Cerebellar cortex (tissue), 1 donor: Measurements from ENCODE around the gene ACTR3C.
"Not testable (repeated sequence)": the region's sequence is repeated elsewhere in the genome, so short reads cannot be mapped to it uniquely, and the experiment has no call there.

ENCODE experiments used
- DNase-seq: peaks from one replicate; pipeline ENCODE4 v3.0.0-alpha.2; 2015; ENCODE audit warnings: low spot score

The ACTR3C gene

DNA sequence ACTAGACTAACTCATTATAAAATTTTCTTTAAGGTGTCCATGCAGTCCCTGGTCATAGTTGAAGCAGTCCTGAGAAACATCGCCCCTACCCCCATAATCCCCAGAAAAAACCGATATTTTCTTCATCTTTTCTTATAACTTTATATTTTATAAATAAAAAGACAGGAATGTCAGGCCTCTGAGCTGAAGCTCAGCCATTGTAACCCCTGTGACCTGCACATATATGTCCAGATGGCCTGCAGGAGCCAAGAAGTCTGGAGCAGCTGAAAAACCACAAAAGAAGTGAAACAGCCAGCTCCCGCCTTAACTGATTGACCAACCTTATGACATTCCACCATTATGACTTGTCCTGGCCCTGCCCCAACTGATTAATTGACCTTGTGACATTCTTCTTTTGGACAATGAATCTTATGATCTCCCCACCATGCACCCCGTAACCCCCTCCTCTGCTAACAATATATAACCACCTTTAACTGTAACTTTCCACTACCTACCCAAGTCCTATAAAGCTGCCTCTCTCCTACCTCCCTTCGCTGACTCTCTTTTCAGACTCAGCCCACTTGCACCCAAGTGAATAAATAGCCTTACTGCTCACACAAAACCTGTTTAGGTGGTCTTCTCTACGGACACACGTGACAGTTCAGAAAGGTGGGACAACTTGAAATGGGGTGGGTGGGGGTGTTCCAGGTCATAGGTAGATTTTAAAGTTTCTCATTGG lies 10.5 kb downstream of the ACTR3C start:
- peak; percentile 65 for DNase-seq

- no peak for DNase-seq
Measured at GRCh38 chr7:150311711-150312110, 11.6 kb downstream of the ACTR3C start.

GRCh38 chr7:150311146-150311545 lies 12.2 kb downstream of the ACTR3C start:
- DNase-seq: no peak

- DNase-seq: no peak
Measured at GRCh38 chr7:150308575-150308974, 14.8 kb downstream of the ACTR3C start.

- DNase-seq: no peak
Measured at GRCh38 chr7:150307904-150308303, 15.4 kb downstream of the ACTR3C start.

DNA sequence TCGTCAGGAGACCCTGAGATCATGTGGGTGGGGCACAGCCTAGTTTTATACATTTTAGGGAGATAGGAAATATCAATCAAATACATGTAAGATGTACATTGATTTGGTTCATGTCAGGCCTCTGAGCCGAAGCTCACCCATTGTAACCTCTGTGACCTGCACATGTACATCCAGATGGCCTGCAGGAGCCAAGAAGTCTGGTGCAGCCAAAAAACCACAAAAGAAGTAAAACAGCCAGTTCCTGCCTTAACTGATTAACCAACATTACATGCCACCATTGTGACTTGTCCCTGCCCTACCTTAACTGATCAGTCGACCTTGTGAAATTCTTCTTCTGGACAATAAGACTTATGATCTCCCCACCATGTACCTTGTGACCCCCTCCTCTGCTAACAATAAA lies 16.2 kb downstream of the ACTR3C start:
- DNase-seq: no peak

DNA sequence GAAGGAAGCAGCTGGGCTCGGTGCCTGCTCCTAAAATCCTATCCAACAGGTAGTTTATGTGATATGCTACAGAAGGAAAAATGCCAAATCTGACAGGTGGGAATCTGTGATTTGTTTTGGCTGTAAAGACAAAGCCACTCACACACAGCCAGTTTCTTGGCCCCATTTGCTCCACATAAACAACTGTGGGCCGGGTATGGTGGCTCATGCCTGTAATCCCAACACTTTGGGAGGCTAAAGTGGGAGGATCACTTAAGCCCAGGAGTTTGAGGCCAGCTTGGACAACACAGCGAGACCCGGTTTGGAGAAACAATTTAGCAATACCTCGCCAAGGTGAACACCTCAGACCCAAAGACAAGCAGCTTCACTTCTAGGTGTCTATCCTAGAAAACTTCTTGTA lies 17.0 kb downstream of the ACTR3C start:
- peak; percentile 61 for DNase-seq

DNA sequence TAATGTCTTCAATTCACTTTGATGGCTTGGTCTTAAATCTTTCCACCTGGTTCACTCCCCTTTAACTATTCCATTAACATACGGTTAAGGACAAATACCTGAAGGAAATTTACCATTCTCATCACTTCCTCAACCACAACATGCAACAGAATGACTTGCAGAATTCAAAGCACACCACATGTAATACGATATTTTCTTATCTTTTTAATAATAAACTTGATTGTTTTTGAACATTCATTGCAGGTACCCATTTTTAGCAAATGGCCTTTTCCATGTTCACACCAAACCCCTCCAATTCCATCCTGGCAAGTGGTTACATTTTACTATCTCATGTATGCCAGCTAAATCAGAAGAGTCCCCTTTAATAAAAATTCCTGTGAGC lies 17.5 kb downstream of the ACTR3C start:
- DNase-seq: not testable (repeated sequence)

DNA sequence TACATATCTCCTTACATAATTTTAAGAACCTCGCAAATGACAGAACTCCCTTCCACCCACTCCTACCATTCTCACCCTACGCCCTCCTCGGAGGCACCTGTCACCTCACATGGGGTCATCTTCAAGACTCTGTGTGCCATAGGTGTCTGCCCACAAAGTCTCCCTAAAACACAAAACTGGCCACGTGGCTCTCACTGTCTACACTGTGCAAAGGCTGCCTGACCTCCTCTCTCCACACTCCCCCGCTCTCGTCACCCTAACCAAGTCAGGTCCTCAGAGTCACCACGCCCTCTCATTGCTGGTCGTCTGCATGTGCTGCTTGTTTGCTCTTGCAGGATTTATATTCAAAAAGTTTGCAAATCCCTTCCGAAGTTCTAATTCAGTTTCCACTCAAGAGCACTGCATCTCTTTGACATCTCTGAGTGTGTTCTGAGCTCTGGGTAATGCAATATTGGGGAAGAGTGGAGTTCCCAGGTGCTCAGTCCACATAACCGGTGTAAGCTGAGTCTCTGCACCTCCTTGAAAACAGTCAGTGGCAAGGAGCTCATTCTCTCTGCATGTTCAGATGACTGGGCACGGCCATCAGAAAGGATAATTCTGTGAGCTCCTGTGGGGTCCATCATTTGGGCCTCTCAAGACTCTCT lies 18.0 kb downstream of the ACTR3C start:
- DNase-seq: not testable (repeated sequence)

DNA sequence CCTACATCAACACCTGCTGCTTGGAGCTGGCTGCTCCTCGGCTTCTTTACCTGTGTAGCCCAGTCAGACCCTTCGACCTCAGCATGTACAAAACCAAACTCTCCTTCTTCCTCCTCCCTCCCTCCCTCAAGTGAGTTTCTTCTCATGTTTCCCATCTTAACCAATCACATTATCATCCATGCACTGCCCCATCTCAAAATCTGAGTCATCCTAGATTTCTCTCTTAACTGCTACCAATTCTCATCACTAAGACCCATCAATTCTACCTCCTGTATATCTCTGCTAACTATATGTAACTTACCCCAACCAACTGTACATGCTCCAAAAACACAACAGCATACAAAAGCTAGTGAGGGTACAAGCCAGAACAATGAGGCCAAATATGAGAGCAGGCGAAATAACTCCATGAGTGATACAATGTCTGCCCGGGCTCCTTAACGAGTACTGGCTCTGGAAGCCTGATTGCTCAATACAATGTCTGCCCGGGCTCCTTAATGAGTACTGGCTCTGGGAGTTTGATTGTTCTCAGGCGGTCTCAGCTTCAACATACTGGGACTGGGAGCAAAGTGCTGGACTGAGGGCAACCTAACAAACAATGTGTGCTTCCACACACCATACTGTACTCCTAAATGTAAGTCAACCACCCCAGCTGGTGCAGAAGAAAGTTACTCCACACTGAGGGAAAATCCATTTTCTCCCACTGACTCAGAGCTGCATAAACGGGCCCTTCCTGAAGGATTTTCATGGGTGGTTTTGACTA lies 18.7 kb downstream of the ACTR3C start:
- not testable (repeated sequence) for DNase-seq

- not testable (repeated sequence) for DNase-seq
Measured at GRCh38 chr7:150302908-150303310, 20.4 kb downstream of the ACTR3C start.

- not testable (repeated sequence) for DNase-seq
Measured at GRCh38 chr7:150297978-150298377, 25.4 kb downstream of the ACTR3C start.

GRCh38 chr7:150296802-150297201 lies 26.5 kb downstream of the ACTR3C start:
- DNase-seq: not testable (repeated sequence)

- DNase-seq: not testable (repeated sequence)
Measured at GRCh38 chr7:150295614-150296013, 27.7 kb downstream of the ACTR3C start.

DNA sequence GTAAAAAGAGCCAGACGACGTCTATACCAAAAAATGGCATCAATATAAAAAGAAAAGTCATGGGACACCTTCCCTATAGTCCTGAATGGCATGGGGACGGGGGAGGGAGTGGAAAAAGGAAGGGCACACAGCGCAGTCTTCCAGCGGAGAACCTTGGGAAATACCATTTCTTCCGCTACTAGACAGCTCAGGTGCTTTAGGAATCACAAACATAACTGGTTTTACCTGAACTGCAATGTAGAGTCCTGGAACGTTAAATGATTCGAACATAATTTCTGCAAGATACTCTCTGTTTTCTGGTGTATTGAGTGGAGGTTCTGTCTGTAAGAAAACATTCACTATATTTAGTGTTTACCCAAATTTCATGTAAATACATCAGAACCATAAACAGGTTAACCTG lies 28.3 kb downstream of the ACTR3C start:
- DNase-seq: not testable (repeated sequence)

GRCh38 chr7:150290317-150290716 lies 33.0 kb downstream of the ACTR3C start:
- DNase-seq: not testable (repeated sequence)

DNA sequence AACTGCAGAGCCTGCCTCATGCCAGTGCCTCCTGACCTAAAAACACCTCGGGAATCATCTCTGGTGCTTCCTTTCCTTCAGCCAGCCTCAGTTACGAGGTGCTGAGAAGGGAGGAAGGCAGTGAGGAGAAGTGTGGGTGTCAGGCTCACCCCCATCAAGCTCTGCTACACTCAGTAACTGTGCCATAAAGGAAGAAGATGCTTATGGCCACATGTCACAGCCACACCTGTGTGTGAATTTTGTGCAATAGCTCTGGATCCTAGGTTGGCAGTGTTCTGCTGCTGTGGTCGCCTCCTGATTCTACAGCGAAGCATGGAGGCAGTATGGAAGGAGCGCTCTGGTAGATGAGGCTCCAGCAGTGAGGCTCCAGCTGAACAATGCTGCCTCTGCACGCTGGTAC lies 34.5 kb downstream of the ACTR3C start:
- DNase-seq: not testable (repeated sequence)

DNA sequence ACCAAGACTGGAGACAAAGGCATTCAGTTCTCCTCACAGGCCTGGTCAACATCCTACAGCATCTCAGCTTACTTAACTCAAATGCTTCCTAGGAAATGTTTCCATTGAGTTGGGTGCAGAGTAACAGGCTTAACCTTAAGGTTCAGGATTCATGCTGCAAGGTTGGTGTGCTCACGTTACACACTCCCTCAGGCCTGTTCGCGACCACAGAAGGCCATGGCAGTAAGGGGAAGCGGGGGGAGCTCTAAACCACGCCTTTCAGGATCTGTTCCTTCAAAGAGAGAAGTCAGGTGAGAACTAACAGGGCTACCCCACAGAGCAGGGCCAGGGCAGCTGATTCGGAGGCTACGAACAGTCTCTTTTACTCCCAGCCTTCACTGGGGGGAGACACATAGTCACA lies 35.5 kb downstream of the ACTR3C start:
- not testable (repeated sequence) for DNase-seq

DNA sequence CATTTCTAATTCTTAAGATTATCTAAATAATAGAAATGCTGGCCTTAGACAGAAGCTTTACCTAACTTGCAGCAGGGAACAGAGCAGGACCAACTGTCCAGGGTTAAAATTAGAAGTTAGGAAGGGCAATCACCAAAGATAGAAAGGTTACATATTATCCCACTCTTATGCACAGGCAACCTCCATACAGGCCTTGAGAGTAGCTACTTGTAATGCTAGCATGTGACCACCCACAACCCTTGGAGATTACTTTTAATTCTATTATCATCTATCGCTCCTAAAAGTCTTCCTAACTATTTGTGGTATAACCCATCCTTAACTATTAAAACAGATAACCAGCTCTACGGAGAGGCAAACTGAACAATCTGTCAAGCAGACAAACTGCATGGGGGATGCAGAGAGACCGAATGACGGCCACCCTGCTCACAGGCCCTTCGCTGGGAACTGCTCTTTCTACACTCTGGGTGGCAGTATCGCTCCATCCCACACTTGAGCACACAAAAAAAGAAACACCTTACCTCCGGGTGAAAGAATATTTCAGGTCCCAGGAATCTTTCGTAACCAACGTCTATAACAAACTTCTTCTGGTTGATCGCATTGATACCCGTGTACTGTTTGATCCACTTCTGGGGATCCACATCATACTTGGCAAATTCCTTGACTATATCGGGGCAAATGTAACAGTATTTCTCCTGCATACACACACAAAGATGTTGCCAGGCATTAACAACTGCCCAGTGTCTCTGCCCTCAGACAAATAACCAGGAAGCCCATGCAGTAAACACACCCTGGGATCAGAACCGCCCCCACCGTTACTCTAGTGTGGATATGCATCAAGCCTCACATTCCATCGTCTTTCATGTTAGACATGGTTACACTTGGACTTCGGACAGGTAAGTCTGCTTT lies 37.2 kb downstream of the ACTR3C start:
- peak; percentile 54 for DNase-seq

- DNase-seq: not testable (repeated sequence)
Measured at GRCh38 chr7:150283608-150284007, 39.7 kb downstream of the ACTR3C start.

- DNase-seq: not testable (repeated sequence)
Measured at GRCh38 chr7:150283111-150283510, 40.2 kb downstream of the ACTR3C start.
